GM23248 (cell line): ENCODE data around the gene PHF21B. TPM values are rescaled to one million over a fixed set of nuclear protein-coding genes. Genes with fewer than 3 reads are reported as not detected.

Source experiments
- DNase-seq: peaks from one replicate; pipeline ENCODE4 v3.0.0-alpha.2; 2015
- H2AFZ ChIP-seq: fragments of 200-600 bp; sonication (generic); 2 replicates; pipeline ENCODE4 v1.6.1; 2016; ENCODE audit warnings: antibody characterized with exemption
- H3F3A ChIP-seq: fragments of 200-600 bp; sonication (generic); 2 replicates; pipeline ENCODE4 v1.6.1; 2016; ENCODE audit warnings: mild to moderate bottlenecking, antibody characterized with exemption, mixed run types; ENCODE audit not compliant: insufficient read depth
- H3K27ac ChIP-seq: fragments of 200-600 bp; sonication (generic); 2 replicates; pipeline ENCODE4 v1.5.1; 2016; ENCODE audit warnings: mild to moderate bottlenecking
- H3K27me3 ChIP-seq: fragments of 200-600 bp; sonication (generic); replicated peaks from 2 replicates; pipeline ENCODE4 v1.6.1; 2016; ENCODE audit warnings: mild to moderate bottlenecking; ENCODE audit not compliant: insufficient read depth
- H3K36me3 ChIP-seq: fragments of 200-600 bp; sonication (generic); 2 replicates; pipeline ENCODE4 v1.6.1; 2016; ENCODE audit warnings: low read depth, mild to moderate bottlenecking
- H3K4me1 ChIP-seq: fragments of 200-600 bp; sonication (generic); 2 replicates; pipeline ENCODE4 v1.6.1; 2016; ENCODE audit warnings: mild to moderate bottlenecking; ENCODE audit not compliant: insufficient read depth
- H3K4me2 ChIP-seq: fragments of 200-600 bp; sonication (generic); one replicate; pipeline ENCODE4 v1.6.1; 2016; ENCODE audit warnings: mild to moderate bottlenecking; ENCODE audit not compliant: unreplicated experiment
- H3K4me3 ChIP-seq: fragments of 200-600 bp; sonication (generic); 2 replicates; pipeline ENCODE4 v1.5.1; 2016; ENCODE audit warnings: mild to moderate bottlenecking
- H3K79me2 ChIP-seq: fragments of 200-600 bp; sonication (generic); 2 replicates; pipeline ENCODE4 v1.6.1; 2016; ENCODE audit warnings: mild to moderate bottlenecking; ENCODE audit not compliant: insufficient read depth
- H3K9ac ChIP-seq: fragments of 200-600 bp; sonication (generic); 2 replicates; pipeline ENCODE4 v1.6.1; 2016; ENCODE audit warnings: mild to moderate bottlenecking
- H3K9me2 ChIP-seq: fragments of 200-600 bp; sonication (generic); 2 replicates; pipeline ENCODE4 v1.6.1; 2016; ENCODE audit warnings: mixed run types, mild to moderate bottlenecking, moderate library complexity; ENCODE audit not compliant: insufficient read depth
- H3K9me3 ChIP-seq: fragments of 200-600 bp; sonication (generic); one replicate; pipeline ENCODE4 v1.6.1; 2017; ENCODE audit warnings: low read depth
- H4K20me1 ChIP-seq: fragments of 200-600 bp; sonication (generic); 2 replicates; pipeline ENCODE4 v1.6.0; 2016; ENCODE audit not compliant: insufficient read depth
- EZH2 ChIP-seq: fragments of 200-600 bp; sonication (generic); IDR thresholded peaks from 2 replicates; pipeline ENCODE4 v1.6.1; 2018; ENCODE audit warnings: antibody characterized with exemption, mild to moderate bottlenecking; ENCODE audit not compliant: insufficient read depth, poor library complexity, severe bottlenecking
- EZH2phosphoT487 ChIP-seq: fragments of 200-600 bp; sonication (generic); IDR thresholded peaks from 2 replicates; pipeline ENCODE4 v1.6.1; 2018; ENCODE audit warnings: antibody characterized with exemption, moderate library complexity, mild to moderate bottlenecking, low read depth; ENCODE audit not compliant: insufficient read depth
- WGBS, 2 experiments: methylation state at CpG; one replicate each; pipeline ENCODE4 v1.1.6; 2015 to 2017; ENCODE audit warnings: low lambda C conversion rate in 2 of 2, low coverage in 1 of 2; ENCODE audit errors: missing lambda C conversion rate in 2 of 2; 5-methylcytosine and 5-hydroxymethylcytosine counted together
- in situ Hi-C: fragments of 300-500 bp; cut with MboI; formaldehyde crosslinking; loops from 2 replicates; pipeline ENCODE4 v1.15.0; 2020
- polyA plus RNA-seq: library from polyadenylated mRNA; unstranded; fragments of >200 nt; fragmentation: Nextera tagmentation; extraction: Ambion mirVana; gene quantifications from 2 replicates; pipeline ENCODE4 v1.2.1, GENCODE V29; 2016
- total RNA-seq: library from RNA; depleted of rRNA; stranded (reverse); fragments of >200 nt; shearing (Covaris generic); gene quantifications from 2 replicates; pipeline ENCODE4 v1.2.3, GENCODE V29; 2014

PHF21B gene
- total and polyA plus RNA-seq, 2 experiments from 2014 or later = not detected

DNA sequence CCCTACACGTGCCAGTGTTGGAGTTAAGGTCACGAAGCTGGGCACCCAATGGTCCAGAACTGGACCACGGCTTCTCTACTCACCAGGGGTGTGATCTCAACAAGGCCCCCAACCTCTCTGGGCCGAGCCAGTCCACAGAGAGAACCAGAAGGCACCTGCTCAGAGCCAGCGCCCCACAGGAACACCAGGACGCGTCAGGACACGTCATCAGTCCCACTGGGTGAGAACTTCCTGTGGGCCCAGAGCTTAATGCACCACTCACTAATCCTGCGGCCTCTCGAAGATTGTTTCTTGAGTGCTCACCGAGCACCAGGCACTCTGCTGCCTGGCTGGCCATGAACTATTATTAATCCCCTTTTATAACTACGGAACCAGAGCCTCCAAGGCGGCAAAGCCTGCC is 10.1 kb downstream of the PHF21B start:
- 65 to 67% methylated on average over 13 of the region's 13 CpGs for WGBS, 2 experiments

DNA sequence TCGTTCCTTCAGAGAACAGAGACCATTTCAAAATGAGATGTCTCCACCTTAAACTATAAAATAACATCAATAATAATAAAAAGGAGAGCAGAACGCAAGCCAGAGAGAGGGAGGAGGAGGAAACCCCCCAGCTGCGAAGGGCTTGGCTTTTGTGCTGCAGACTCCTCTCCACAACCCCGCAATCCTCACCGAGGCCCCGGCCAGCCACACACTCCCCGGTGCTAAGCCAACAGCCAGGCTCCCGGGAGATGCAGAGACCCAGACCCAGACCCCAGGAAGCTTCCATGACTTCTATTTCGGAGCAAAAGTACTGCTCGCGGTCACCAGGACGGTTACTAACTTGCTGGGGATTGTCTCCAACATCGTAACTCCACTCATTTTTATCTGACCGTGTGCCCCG is 10.6 kb downstream of the PHF21B start:
- DNase-seq = no peak
- H2AFZ ChIP-seq = no peak overlapping the region
- peaks cover 28% of the 10 kb centered on the region for H3K27me3 ChIP-seq
- 72% methylated on average over 15 of the region's 15 CpGs for WGBS, 2 experiments
- H3K4me3 ChIP-seq = no peak overlapping the region
- H3K9ac ChIP-seq = no peak overlapping the region
- no peaks in the 10 kb centered on the region for H3F3A ChIP-seq
- H3K9me3 ChIP-seq = no peaks in the 10 kb centered on the region
- no peak for TF ChIP-seq EZH2
- no peak for TF ChIP-seq EZH2phosphoT487
- no peaks in the 10 kb centered on the region for H3K79me2 ChIP-seq
- H3K36me3 ChIP-seq = no peaks in the 10 kb centered on the region
- no peak overlapping the region for H3K4me2 ChIP-seq
- in situ Hi-C loops = no loop called here
- H3K27ac ChIP-seq = no peak overlapping the region
- H4K20me1 ChIP-seq = no peaks in the 10 kb centered on the region
- H3K9me2 ChIP-seq = no peaks in the 10 kb centered on the region
- H3K4me1 ChIP-seq = no peaks in the 10 kb centered on the region

More for the DNA sequence above, 10.1 kb downstream of the PHF21B start:
- H3K9ac ChIP-seq = no peak overlapping the region
- no peak overlapping the region for H2AFZ ChIP-seq
- no peaks in the 10 kb centered on the region for H3K4me1 ChIP-seq
- in situ Hi-C loops = no loop called here
- no peaks in the 10 kb centered on the region for H3K9me2 ChIP-seq
- no peak overlapping the region for H3K27ac ChIP-seq
- H3K9me3 ChIP-seq = no peaks in the 10 kb centered on the region
- no peak overlapping the region for H3K4me3 ChIP-seq
- H3F3A ChIP-seq = no peaks in the 10 kb centered on the region
- DNase-seq = no peak
- peaks cover 28% of the 10 kb centered on the region for H3K27me3 ChIP-seq
- TF ChIP-seq EZH2phosphoT487 (no peak), EZH2 (no peak)
- no peaks in the 10 kb centered on the region for H3K36me3 ChIP-seq
- no peak overlapping the region for H3K4me2 ChIP-seq
- H4K20me1 ChIP-seq = no peaks in the 10 kb centered on the region
- no peaks in the 10 kb centered on the region for H3K79me2 ChIP-seq

- TF ChIP-seq EZH2 = no peak
- no peak for TF ChIP-seq EZH2phosphoT487
- H3K4me3 ChIP-seq = no peak overlapping the region
- H2AFZ ChIP-seq = no peak overlapping the region
- H3K9me3 ChIP-seq = no peaks in the 10 kb centered on the region
- H3F3A ChIP-seq = no peaks in the 10 kb centered on the region
- no peak overlapping the region for H3K9ac ChIP-seq
- DNase-seq = no peak
- no peaks in the 10 kb centered on the region for H3K36me3 ChIP-seq
- H3K9me2 ChIP-seq = no peaks in the 10 kb centered on the region
- no peaks in the 10 kb centered on the region for H3K4me1 ChIP-seq
- H3K27me3 ChIP-seq = peaks cover 25% of the 10 kb centered on the region
- no peaks in the 10 kb centered on the region for H4K20me1 ChIP-seq
- H3K4me2 ChIP-seq = no peak overlapping the region
- no peak overlapping the region for H3K27ac ChIP-seq
- in situ Hi-C loops = no loop called here
- 63 to 68% methylated on average over 11 of the region's 11 CpGs for WGBS, 2 experiments
- no peaks in the 10 kb centered on the region for H3K79me2 ChIP-seq
These were observed 11.5 kb downstream of the PHF21B start for GRCh38 chr22:44998296-44998695.

DNA sequence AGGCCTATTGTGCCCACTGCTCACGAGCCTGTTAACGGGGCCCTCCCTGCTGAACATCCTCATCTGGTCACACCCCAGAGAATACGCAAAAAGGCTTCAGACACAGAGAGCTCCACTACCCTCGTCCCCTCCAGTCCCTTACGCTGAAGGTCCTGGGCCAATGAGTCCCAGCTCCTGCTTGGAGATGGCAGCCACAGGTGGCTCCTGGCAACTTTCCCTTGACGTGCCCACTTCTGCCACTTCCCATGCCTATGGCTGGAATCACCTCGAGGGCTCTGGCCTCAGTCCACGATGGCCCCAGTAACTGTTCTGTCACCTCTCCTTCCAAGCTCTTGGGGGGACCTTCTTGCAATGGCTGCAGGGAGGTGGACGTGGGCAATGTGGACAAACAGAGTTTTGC is 12.7 kb downstream of the PHF21B start:
- Histone ChIP-seq H3K9ac (no peak overlapping the region), H3K9me3 (no peaks in the 10 kb centered on the region), H3K79me2 (no peaks in the 10 kb centered on the region), H3K27me3 (peaks cover 25% of the 10 kb centered on the region), H3K4me2 (no peak overlapping the region), H3F3A (no peaks in the 10 kb centered on the region), H3K4me1 (no peaks in the 10 kb centered on the region), H4K20me1 (no peaks in the 10 kb centered on the region), H3K4me3 (no peak overlapping the region), H3K36me3 (no peaks in the 10 kb centered on the region), H2AFZ (no peak overlapping the region), H3K9me2 (no peaks in the 10 kb centered on the region), H3K27ac (no peak overlapping the region)
- in situ Hi-C loops = no loop called here
- no peak for DNase-seq
- TF ChIP-seq EZH2 (no peak), EZH2phosphoT487 (no peak)
- 37 to 38% methylated on average over 9 of the region's 9 CpGs for WGBS, 2 experiments

- WGBS, 2 experiments = 73 to 80% methylated on average over 16 of the region's 16 CpGs
- Histone ChIP-seq H3K27me3 (peaks cover 25% of the 10 kb centered on the region), H3K9me2 (no peaks in the 10 kb centered on the region), H2AFZ (no peak overlapping the region), H3K9ac (no peak overlapping the region), H3K4me1 (no peaks in the 10 kb centered on the region), H3K27ac (no peak overlapping the region), H3K4me2 (no peak overlapping the region), H3K4me3 (no peak overlapping the region), H3K36me3 (no peaks in the 10 kb centered on the region), H3K9me3 (no peaks in the 10 kb centered on the region), H3K79me2 (no peaks in the 10 kb centered on the region), H4K20me1 (no peaks in the 10 kb centered on the region), H3F3A (no peaks in the 10 kb centered on the region)
- TF ChIP-seq EZH2phosphoT487 (no peak), EZH2 (no peak)
- in situ Hi-C loops = no loop called here
- DNase-seq = no peak
These were observed 13.2 kb downstream of the PHF21B start for GRCh38 chr22:44996648-44997047.
